PC-3 (cell line): ENCODE data around the gene POU4F1.

Experiments used
- EZH2 ChIP-seq: fragments of 300-600 bp; sonication (generic); IDR thresholded peaks from one replicate; pipeline ENCODE4 v1.6.1; 2017; ENCODE audit warnings: antibody characterized with exemption, mild to moderate bottlenecking, low read length; ENCODE audit not compliant: unreplicated experiment
- TF ChIP-seq, protein P1 (sequence below): fragments of 300-600 bp; sonication (generic); conservative IDR thresholded peaks from 2 replicates; pipeline ENCODE4 v1.5.1; 2017; ENCODE audit warnings: antibody characterized with exemption, low read depth, mild to moderate bottlenecking, low read length

DNA sequence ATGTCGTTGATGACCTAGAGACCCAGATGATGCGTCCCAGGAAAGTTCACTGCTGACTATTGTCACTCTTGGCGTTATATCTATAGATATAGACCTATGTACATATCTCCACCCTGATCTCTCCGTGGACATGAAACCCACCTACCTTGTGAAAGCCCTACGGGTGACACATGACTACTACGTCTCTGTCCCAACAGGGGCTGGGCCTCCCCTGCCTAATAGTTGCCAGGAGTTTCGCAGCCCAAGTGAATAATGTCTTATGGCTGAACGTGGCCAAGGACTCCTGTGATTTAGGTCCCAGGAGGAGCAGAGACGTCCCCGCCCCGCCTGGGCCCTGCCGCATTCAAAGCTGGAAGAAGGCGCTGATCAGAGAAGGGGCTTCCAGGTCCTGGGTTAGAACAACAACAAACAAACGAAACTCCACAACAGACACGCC lies 4.9 kb upstream of the POU4F1 start:
- TF ChIP-seq, protein P1, sequence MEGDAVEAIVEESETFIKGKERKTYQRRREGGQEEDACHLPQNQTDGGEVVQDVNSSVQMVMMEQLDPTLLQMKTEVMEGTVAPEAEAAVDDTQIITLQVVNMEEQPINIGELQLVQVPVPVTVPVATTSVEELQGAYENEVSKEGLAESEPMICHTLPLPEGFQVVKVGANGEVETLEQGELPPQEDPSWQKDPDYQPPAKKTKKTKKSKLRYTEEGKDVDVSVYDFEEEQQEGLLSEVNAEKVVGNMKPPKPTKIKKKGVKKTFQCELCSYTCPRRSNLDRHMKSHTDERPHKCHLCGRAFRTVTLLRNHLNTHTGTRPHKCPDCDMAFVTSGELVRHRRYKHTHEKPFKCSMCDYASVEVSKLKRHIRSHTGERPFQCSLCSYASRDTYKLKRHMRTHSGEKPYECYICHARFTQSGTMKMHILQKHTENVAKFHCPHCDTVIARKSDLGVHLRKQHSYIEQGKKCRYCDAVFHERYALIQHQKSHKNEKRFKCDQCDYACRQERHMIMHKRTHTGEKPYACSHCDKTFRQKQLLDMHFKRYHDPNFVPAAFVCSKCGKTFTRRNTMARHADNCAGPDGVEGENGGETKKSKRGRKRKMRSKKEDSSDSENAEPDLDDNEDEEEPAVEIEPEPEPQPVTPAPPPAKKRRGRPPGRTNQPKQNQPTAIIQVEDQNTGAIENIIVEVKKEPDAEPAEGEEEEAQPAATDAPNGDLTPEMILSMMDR, result no peak
- no peak for TF ChIP-seq EZH2
